ENCODE results near the gene SLC9A3. TPM values are rescaled to one million over a fixed set of nuclear protein-coding genes. Genes with fewer than 3 reads are reported as not detected.
"Not testable (repeated sequence)": the region's sequence is repeated elsewhere in the genome, so short reads cannot be mapped to it uniquely, and the experiment has no call there.

The SLC9A3 gene
- total and polyA plus RNA-seq, 7 donors, result 0.81 to 1.7 (median 1.2) TPM

DNA sequence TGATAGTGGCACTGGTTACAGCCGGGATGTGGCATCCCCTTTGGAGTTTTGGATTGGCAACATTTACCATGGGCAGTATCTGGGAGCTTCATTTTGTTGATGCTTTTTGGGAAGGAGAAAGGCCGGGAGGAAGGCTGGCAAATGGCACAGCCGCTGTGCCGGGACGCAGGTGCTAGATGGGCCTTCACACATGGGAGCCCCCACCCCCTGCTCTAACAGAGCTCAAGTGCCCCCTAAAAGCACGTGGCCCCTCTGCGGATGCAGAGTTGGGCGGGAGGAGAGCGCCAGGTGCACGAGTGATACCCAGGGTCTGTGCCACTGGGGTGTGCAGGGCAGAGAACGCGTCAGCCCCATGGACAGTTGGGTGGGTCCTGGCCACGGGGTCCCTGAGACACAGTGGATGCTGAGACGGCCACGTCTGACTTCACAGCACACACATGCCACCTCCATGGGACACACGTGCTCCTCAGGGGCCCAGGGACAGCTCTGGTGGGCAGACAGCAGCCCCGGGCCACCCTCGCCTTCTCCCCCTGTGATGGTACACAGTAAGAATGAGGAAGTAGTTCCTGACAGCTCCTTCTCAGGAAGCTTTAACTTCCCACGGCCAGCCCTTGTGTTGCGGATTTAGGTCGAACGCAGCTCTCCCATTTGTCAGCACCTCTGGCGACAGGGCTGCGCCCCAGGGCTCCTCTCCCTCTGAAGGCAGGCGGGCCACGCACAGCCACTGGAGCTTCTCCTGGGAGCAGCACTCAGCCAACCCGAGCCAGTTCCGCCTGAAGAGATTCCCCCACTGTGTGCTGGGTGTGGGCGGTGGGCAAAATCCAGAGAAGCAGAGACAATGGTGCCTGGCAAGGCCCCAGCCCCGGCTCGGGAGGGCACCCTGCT lies 10.8 kb downstream of the SLC9A3 start:
- Histone ChIP-seq H3K27me3 (ENCODE audit: insufficient read depth in 3 of 3, low read length in 2 of 3) (peaks cover 0 to 71% (median 7%) of the 10 kb centered on the region in 3 donors), H3K4me3 (no peak overlapping the region), H3K27ac (no peak overlapping the region), H3K9me3 (no peaks in the 10 kb centered on the region), H3K36me3 (ENCODE audit: insufficient read depth in 1 of 2, low read depth in 1 of 2) (no peaks in the 10 kb centered on the region), H3K4me1 (no peaks in the 10 kb centered on the region)
- DNase-seq (no peak), ATAC-seq (no peak)
- 57 to 60% (median 60%) methylated on average over 30 to 31 of the region's 31 CpGs for WGBS, 3 donors
- TF ChIP-seq, protein P1, sequence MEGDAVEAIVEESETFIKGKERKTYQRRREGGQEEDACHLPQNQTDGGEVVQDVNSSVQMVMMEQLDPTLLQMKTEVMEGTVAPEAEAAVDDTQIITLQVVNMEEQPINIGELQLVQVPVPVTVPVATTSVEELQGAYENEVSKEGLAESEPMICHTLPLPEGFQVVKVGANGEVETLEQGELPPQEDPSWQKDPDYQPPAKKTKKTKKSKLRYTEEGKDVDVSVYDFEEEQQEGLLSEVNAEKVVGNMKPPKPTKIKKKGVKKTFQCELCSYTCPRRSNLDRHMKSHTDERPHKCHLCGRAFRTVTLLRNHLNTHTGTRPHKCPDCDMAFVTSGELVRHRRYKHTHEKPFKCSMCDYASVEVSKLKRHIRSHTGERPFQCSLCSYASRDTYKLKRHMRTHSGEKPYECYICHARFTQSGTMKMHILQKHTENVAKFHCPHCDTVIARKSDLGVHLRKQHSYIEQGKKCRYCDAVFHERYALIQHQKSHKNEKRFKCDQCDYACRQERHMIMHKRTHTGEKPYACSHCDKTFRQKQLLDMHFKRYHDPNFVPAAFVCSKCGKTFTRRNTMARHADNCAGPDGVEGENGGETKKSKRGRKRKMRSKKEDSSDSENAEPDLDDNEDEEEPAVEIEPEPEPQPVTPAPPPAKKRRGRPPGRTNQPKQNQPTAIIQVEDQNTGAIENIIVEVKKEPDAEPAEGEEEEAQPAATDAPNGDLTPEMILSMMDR (IDR thresholded peaks at IDR 0.05), result no peak
- intact Hi-C loops (cut with DNase I), result no loop called here

DNA sequence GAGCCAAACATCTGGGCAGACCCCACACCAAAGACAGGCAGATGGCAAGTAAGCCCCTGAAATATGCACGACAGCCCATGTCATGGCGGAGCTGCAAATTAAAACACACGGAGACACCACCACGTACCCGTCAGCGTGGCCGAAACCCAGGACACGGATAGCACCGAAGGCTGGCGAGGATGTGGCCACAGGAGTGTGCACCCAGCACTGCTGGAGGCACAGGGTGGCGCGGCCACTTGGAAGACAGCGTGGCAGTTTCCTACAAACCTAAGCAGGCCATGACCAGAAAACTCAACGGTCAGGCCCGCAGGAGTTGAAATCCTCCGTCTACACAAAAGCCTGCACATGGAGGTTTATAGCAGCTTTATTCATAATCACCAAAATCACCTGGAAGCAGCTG lies 12.8 kb downstream of the SLC9A3 start:
- no peak for ATAC-seq

DNA sequence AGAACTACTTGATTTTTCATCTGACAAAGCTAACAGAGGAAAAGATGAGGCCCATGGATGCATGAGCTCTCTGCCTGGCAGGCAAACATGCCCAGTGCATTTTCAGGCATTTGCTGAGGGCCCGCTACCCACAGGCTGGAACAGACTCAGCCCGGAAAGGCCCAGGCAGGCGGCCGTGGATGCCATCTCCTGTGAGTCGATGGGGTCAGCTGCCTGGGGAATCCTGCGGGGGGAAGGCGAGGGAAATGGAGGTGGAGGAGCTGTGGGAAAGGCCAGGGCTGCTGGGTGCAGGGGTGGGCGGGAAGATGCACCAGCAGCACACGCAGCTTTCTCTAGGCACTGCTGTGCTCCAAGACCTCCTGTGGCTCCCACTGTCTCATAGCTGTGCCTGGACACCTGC lies 13.7 kb downstream of the SLC9A3 start:
- Histone ChIP-seq H3K9me3 (no peaks in the 10 kb centered on the region), H3K4me3 (no peak overlapping the region), H3K27ac (no peak overlapping the region), H3K4me1 (no peaks in the 10 kb centered on the region), H3K36me3 (ENCODE audit: insufficient read depth in 1 of 2, low read depth in 1 of 2) (no peaks in the 10 kb centered on the region), H3K27me3 (ENCODE audit: insufficient read depth in 3 of 3, low read length in 2 of 3) (peaks cover 0 to 47% (median 7%) of the 10 kb centered on the region in 3 donors)
- ATAC-seq (no peak), DNase-seq (no peak)
- 66 to 80% (median 70%) methylated on average over 9 of the region's 9 CpGs for WGBS, 3 donors
- intact Hi-C loops (cut with DNase I), result no loop called here
- TF ChIP-seq, protein P1 (IDR thresholded peaks at IDR 0.05), result no peak

More for the DNA sequence above, 12.8 kb downstream of the SLC9A3 start:
- H3K27me3 ChIP-seq (ENCODE audit: insufficient read depth in 3 of 3, low read length in 2 of 3), result peaks cover 0 to 52% (median 7%) of the 10 kb centered on the region in 3 donors
- no peaks in the 10 kb centered on the region for H3K4me1 ChIP-seq
- no peak overlapping the region for H3K27ac ChIP-seq
- no peaks in the 10 kb centered on the region for H3K36me3 ChIP-seq (ENCODE audit: insufficient read depth in 1 of 2, low read depth in 1 of 2)
- no peak for DNase-seq
- intact Hi-C loops (cut with DNase I), result no loop called here
- 72 to 78% (median 75%) methylated on average over 16 of the region's 16 CpGs for WGBS, 3 donors
- H3K9me3 ChIP-seq, result no peaks in the 10 kb centered on the region
- H3K4me3 ChIP-seq, result no peak overlapping the region
- TF ChIP-seq, protein P1 (IDR thresholded peaks at IDR 0.05), result no peak

DNA sequence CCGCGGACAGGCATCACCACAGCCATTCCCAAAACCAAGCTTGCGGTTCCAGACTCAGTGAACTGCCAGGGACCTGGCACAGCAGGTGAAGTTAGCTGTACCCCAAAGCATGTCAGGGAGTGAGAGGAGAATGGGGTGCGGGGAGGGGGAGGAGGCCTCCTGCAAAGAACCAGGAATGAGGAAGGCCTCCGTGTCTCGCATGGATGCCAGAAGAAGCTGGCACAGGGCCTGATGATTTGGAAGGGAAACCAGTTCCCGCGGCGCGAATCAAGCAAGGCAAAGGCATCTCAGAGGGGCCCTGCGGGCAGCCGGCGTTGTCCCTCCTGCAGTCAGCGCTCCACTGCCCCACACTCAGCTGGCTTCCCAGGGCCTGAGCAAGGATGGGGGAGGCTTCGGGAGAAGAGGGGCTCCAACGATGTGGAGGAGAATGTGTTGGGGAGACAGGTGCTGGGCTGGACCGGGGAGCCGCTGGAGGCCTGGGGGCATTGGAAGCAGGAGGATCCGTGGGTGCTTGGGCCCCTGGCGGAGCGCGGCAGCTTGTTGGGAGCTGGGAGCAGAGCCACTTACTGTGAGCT lies 14.6 kb downstream of the SLC9A3 start:
- intact Hi-C loops (cut with DNase I), result no loop called here
- ATAC-seq, result no peak
- no peak for DNase-seq
- no peaks in the 10 kb centered on the region for H3K36me3 ChIP-seq (ENCODE audit: insufficient read depth in 1 of 2, low read depth in 1 of 2)
- H3K4me3 ChIP-seq, result no peak overlapping the region
- H3K27ac ChIP-seq, result no peak overlapping the region
- 55 to 60% (median 57%) methylated on average over 22 of the region's 22 CpGs for WGBS, 3 donors
- peaks cover 0 to 40% (median 9%) of the 10 kb centered on the region in 3 donors for H3K27me3 ChIP-seq (ENCODE audit: insufficient read depth in 3 of 3, low read length in 2 of 3)
- no peaks in the 10 kb centered on the region for H3K4me1 ChIP-seq
- TF ChIP-seq, protein P1 (IDR thresholded peaks at IDR 0.05), result no peak
- no peaks in the 10 kb centered on the region for H3K9me3 ChIP-seq

DNA sequence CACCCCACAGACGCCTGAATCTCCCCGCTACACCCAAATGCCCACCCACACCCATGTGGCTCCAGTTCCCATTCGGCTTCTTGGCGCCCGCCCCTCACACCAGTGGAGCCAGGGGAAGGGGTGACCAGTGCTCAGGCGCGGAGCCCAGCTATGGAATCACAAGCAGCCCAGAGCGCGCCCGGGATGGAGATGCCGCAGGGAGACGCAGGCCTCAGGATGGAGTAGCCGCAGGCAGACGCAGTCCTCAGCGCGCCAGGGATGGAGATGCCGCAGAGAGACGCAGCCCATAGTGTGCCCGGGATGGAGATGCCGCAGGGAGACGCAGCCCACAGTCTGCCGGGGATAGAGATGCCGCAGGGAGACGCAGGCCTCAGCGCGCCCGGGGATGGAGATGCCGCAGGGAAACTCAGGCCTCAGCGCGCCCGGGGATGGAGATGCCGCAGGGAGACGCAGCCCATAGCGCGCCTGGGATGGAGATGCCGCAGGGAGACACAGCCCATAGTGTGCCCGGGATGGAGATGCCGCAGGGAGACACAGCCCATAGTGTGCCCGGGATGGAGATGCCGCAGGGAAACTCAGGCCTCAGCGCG lies 16.2 kb downstream of the SLC9A3 start:
- DNase-seq; H3K4me3 ChIP-seq; H3K9me3 ChIP-seq; ATAC-seq; H3K27ac ChIP-seq; H3K36me3 ChIP-seq (ENCODE audit: insufficient read depth in 1 of 2, low read depth in 1 of 2); H3K4me1 ChIP-seq; intact Hi-C loops (cut with DNase I): not testable (repeated sequence)
- WGBS, 3 donors, result 97 to 98% (median 98%) methylated on average over 42 of the region's 42 CpGs
- H3K27me3 ChIP-seq (ENCODE audit: insufficient read depth in 3 of 3, low read length in 2 of 3), result peaks cover 0 to 40% (median 8%) of the 10 kb centered on the region in 3 donors

All from psoas muscle (tissue), 8 donors.